ENCODE results near the gene B3GNT9.

B3GNT9 gene, protein sequence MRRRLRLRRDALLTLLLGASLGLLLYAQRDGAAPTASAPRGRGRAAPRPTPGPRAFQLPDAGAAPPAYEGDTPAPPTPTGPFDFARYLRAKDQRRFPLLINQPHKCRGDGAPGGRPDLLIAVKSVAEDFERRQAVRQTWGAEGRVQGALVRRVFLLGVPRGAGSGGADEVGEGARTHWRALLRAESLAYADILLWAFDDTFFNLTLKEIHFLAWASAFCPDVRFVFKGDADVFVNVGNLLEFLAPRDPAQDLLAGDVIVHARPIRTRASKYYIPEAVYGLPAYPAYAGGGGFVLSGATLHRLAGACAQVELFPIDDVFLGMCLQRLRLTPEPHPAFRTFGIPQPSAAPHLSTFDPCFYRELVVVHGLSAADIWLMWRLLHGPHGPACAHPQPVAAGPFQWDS

DNA sequence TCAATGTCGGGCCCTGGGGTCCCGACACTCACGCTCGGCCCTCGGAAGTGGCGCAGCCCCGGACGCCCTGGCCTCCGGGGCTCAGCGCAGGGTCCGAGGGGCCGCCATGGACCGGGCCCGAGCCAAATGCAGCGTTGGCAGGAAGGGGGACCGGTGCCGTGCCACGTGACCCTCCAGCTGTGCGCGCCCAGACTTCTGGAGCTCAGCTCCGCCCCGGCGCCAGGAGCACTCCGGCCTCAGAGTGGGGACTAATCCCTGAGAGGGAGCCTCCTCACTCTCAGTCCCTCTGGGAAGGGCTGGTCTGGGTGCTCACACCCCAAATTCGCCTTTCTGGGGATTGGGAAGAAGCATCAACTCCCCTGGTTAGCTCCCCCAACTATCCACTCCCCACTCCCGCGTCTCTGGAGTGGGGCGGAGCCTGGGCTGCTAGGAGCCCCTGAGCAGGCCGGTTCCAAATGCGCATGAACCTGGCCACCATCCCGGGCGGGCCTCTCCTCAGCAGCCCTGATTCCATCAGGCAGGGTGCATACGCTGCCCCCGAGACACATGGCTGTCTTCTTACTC is at the start of gene B3GNT9:
TSS of gene B3GNT9 (minus strand) at position 166 of the 564 bp plus-strand sequence. CDS start 513 bp downstream, outside the sequence.
- DNase-seq: peak; percentile 92

DNA sequence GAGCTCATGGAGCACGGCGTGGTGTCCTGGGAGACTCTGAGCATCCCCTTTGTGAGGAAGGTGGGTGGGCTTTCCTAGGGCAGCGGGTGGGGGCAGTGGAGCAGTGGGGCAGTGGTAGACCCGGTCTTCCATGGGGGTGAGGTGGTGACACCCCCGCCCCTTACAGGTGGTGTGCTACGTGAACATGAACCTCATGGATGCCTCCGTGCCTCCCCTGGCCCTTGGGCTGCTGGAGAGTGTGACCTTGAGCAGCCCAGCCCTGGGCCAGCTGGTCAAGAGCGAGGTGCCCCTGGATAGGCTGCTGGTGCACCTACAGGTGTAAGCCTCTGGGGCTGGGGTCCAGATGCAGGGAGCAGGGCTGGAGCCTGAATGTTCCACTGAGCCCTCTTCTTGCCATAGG is 49.7 kb upstream of the B3GNT9 start:
- no peak for DNase-seq

- no peak for DNase-seq
Observed at GRCh38 chr16:67199808-67200198, 49.0 kb upstream of the B3GNT9 start.

DNA sequence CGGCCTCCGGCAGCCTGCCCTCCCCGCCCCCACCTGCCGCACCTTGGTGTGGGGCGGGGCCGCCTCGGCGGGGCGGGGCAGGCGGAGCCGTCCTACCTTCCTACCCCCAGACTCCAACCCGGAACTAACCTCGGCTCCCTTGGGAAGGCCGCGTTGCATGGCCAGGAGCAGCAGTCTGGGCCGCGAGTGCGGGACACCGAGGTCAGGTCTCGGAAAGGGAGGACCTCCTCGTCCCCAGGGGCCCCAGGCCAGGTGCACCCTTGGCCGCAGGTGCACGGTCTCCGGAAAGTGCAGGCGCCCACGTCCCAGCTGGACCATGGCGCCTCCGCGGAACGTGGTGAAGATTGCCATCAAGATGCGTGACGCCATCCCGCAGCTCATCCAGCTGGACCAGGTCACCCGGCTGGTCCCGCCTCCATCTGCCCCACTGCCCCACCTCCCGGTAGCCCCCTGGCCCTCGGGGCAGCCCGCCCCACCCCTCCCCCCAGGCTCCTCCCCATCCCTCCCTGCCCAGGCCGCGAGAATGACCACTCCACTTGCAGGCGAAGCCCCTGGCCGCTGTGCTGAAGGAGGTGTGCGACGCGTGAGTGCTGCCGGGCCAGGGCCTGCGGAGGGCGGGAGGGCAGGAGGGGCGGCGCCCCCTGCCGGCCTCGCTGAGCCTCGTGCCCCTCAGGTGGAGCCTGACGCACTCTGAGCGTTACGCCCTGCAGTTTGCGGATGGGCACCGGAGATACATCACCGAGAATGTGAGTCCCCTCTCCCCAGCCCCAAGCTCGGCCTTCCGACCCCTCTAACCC is 48.4 kb upstream of the B3GNT9 start, which contains the start of gene ELMO3:
TSS of gene ELMO3 (plus strand) at position 121 of the 797 bp plus-strand sequence. CDS start at position 317, 196 bp downstream.
- DNase-seq: no peak

DNA sequence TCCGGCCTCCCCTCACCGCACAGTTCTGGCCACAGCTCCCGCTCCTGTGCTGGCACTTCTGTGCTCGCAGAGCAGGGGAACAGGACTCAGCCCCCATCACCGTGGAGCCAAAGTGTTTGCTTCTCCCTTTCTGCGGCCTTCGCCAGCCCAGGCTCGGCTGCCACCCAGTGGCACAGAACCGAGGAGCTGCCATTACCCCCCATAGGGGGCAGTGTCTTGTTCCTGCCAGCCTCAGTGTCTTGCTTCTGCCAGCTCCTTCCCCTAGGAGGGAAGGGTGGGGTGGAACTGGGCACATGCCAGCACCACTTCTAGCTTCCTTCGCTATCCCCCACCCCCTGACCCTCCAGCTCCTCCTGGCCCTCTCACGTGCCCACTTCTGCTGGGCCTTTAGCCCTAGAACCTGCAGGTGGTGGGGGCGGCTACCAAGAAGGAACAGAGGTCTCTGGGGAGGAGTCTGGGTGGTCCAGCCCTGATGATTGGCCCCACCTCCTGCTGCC is 47.5 kb upstream of the B3GNT9 start:
- no peak for DNase-seq

DNA sequence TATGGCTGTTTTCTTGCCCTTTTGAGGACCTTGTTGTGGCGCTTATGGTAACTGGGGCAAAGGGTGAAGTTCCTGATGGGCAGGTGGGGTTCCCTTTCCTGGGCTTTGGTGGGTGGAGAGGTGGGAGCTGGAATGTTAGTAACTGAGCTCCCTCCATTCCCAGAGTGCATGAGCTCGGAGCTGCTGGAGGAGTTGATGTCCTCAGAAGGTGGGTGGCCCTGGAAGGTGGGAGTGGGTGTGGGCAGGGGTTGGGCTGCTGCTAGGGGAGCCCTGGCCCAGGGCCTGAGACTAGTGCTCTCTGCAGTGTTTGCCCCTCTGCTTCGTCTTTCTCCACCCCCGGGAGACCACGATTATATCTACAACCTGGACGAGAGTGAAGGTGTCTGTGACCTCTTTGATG is 46.9 kb upstream of the B3GNT9 start:
- no peak for DNase-seq

DNA sequence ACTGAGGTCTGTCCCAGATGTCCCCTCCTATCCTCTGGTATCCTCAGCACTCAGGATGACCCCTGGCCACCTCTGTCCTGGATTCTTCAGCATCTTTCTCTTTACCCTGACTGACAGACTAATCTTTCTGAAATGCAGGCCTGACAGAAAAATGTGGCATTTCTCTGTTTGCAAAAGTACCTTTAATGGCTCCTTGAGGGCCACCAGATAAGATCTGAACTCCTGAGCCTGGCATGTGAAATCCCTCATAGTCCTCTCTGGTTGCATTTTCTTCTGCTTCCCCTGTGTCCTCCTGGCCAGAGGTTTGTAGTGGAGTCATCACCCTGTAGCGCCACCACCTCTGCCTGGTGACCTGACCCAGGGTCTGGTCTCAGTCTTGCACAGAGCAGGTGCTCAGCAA is 46.1 kb upstream of the B3GNT9 start:
- DNase-seq: no peak

DNA sequence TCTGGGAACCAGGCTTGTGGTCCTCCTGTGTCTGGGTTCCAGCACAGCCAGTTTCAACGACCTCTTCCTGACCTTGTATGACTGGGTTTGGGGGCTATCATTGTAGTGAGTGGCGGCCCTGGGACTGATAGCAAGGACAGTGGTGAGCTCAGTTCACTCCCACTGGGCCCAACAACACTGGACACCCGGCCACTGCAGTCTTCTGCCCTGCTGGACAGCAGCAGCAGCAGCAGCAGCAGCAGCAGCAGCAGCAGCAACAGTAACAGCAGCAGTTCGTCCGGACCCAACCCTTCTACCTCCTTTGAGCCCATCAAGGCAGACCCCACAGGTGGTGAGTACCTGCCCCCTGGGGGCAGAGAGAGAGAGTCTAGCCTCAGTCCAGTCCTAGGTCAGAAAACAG is 44.9 kb upstream of the B3GNT9 start:
- no peak for DNase-seq

- DNase-seq: no peak
Observed at GRCh38 chr16:67194260-67194659, 43.5 kb upstream of the B3GNT9 start.

- no peak for DNase-seq
Observed at GRCh38 chr16:67193536-67193935, 42.7 kb upstream of the B3GNT9 start.

- DNase-seq: no peak
Observed at GRCh38 chr16:67192781-67193361, 42.1 kb upstream of the B3GNT9 start.

DNA sequence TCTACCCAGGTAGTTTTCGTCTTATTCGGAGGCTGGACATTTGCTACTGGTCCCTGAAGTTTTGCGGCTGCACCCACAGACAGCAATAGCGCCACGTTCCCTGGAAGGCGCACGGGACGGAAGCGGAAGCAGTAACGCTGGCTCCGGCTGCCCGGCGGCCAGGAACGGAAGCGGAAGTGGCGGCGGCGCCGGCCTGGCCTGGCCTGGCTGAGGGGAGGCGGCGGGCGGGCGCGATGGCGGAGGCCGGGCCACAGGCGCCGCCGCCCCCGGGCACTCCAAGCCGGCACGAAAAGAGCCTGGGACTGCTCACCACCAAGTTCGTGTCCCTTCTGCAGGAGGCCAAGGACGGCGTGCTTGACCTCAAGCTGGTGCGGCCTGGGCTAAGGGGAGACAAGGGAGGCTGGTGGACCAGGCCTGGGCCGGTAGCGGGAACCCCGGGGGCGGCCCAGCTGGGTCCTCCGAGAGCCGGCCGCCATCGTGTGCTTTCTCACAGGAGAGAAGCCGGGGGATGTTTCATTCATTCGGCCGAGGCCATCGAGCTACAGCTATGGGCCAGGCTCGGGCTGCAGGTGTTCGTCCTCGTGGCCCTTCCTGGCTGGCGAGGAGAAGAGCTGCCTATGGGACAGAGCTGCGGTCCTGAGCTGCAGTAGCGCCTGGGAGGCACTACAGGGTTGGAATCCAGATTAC is 41.3 kb upstream of the B3GNT9 start, which contains the start of gene E2F4:
TSS of gene E2F4 (plus strand) at position 161 of the 687 bp plus-strand sequence. CDS start at position 234, 73 bp downstream.
- DNase-seq: peak; percentile 92

- no peak for DNase-seq
Observed at GRCh38 chr16:67191411-67191994, 40.7 kb upstream of the B3GNT9 start.

- DNase-seq: no peak
Observed at GRCh38 chr16:67190448-67191399, 39.9 kb upstream of the B3GNT9 start.

DNA sequence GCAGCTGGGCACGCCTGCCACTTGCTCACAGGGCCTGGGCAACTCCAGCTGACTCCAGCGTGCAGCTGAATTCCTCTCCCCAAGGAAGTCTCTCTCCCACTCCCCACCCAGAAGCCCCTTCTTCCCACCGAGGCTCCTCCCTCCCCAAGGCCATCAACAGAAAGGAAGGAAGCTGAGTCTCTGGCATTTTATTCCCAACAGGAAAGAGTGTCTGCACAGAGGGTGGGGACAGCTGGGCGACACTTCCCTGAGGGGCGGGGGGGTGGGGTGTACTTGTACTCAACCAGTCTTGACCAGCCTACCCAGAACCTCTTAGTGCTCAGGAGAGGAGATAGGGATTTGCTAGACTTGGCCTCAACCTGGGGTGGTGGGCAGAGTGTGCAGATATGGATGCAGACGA is 39.2 kb upstream of the B3GNT9 start, which contains the start of gene EXOC3L1:
TSS of gene EXOC3L1 (minus strand) at position 96 of the 400 bp plus-strand sequence. CDS start 460 bp downstream, outside the sequence.
- DNase-seq: no peak

DNA sequence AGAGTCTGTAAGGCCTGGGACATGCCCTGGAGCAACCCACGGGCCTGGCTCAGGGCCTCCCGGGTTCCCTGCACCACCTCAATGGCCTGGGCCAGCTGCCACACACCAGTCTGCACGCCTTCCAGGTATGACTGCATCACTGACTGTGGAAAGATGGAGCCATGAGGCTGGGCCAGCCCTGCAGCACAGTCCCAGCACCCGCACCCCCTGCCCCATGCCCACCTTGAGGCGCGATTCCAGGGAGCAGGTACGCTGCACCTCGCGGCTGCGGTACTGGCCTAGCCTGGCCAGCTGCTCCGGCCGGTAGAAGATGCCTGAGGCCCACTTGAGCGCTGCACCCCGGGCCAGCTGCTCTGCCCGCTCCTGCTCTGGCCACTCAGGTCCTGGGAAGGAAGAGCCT is 38.0 kb upstream of the B3GNT9 start:
- no peak for DNase-seq

- no peak for DNase-seq
Observed at GRCh38 chr16:67188323-67188722, 37.5 kb upstream of the B3GNT9 start.

- DNase-seq: peak; percentile 72
Observed at GRCh38 chr16:67187175-67187890, 36.5 kb upstream of the B3GNT9 start.

- DNase-seq: no peak
Observed at GRCh38 chr16:67186550-67186950, 35.8 kb upstream of the B3GNT9 start.

- DNase-seq: no peak
Observed at GRCh38 chr16:67185651-67186134, 34.9 kb upstream of the B3GNT9 start.
